Cardiac muscle cell (in vitro differentiated cells and primary cell): ENCODE results near the gene TTC24. TPM values are rescaled to one million over a fixed set of nuclear protein-coding genes. Genes with fewer than 3 reads are reported as not detected.
"Not testable (repeated sequence)": the region's sequence is repeated elsewhere in the genome, so short reads cannot be mapped to it uniquely, and the experiment has no call there.

Experiments used
- DNase-seq, 2 donors: peaks; one replicate each; pipeline versions ENCODE4 v3.0.0 to v3.0.0-alpha.2; 2010 to 2017; ENCODE audit warnings: low read depth in 1 of 2, low spot score in 1 of 2
- H3K27ac ChIP-seq: fragments of 200-600 bp; sonication (generic); 2 replicates; pipeline ENCODE4 v1.5.1; 2016
- H3K27me3 ChIP-seq: fragments of 200-600 bp; sonication (generic); 2 replicates; pipeline ENCODE4 v1.6.0; 2016; ENCODE audit warnings: control low read depth
- H3K36me3 ChIP-seq: fragments of 200-600 bp; sonication (generic); 2 replicates; pipeline ENCODE4 v1.5.1; 2016; ENCODE audit warnings: control low read depth
- H3K4me1 ChIP-seq: fragments of 200-600 bp; sonication (generic); 2 replicates; pipeline ENCODE4 v1.8.1; 2017; ENCODE audit warnings: low read depth, mild to moderate bottlenecking, mixed run types
- H3K4me3 ChIP-seq: fragments of 200-600 bp; sonication (generic); 2 replicates; pipeline ENCODE4 v1.5.1; 2016; ENCODE audit warnings: mild to moderate bottlenecking
- H3K9me3 ChIP-seq: fragments of 200-600 bp; sonication (generic); 2 replicates; pipeline ENCODE4 v1.5.1; 2017; ENCODE audit warnings: low read depth, mild to moderate bottlenecking, control low read depth
- CTCF ChIP-seq: IDR thresholded peaks from 2 replicates; pipeline ENCODE4 v1.5.1; 2012; ENCODE audit warnings: low read depth, mild to moderate bottlenecking, low read length
- polyA plus RNA-seq: library from polyadenylated mRNA; unstranded; fragments of >200 nt; fragmentation: Nextera tagmentation; extraction: Ambion mirVana; gene quantifications from 2 replicates; pipeline ENCODE4 v1.2.1, GENCODE V29; 2016
- total RNA-seq: library from RNA; depleted of rRNA; stranded (reverse); fragments of >200 nt; gene quantifications from 2 replicates; pipeline ENCODE4 v1.2.3, GENCODE V29; 2016

Gene TTC24
- total and polyA plus RNA-seq, 2 experiments from 2014 or later = 0.15 TPM; not detected in 1

- H3K4me1 ChIP-seq = no peaks in the 10 kb centered on the region
- no peaks in the 10 kb centered on the region for H3K9me3 ChIP-seq
- DNase-seq = no peak
- H3K27ac ChIP-seq = no peak overlapping the region
- no peak for TF ChIP-seq CTCF
- no peaks in the 10 kb centered on the region for H3K36me3 ChIP-seq
- H3K27me3 ChIP-seq = no peaks in the 10 kb centered on the region
- no peak overlapping the region for H3K4me3 ChIP-seq
Measured at GRCh38 chr1:156586892-156587477, 7.5 kb downstream of the TTC24 start.

- not testable (repeated sequence) for DNase-seq, H3K4me3 ChIP-seq, H3K4me1 ChIP-seq, H3K27ac ChIP-seq, H3K9me3 ChIP-seq, H3K36me3 ChIP-seq, H3K27me3 ChIP-seq
Measured at GRCh38 chr1:156587927-156588326, 8.4 kb downstream of the TTC24 start.

GRCh38 chr1:156589546-156589945, 10.0 kb downstream of the TTC24 start:
- H3K4me3 ChIP-seq = no peak overlapping the region
- peaks cover 5% of the 10 kb centered on the region for H3K4me1 ChIP-seq
- DNase-seq = no peak
- no peaks in the 10 kb centered on the region for H3K9me3 ChIP-seq
- H3K27me3 ChIP-seq = no peaks in the 10 kb centered on the region
- TF ChIP-seq CTCF = no peak
- H3K36me3 ChIP-seq = peaks cover 6% of the 10 kb centered on the region
- H3K27ac ChIP-seq = no peak overlapping the region

- H3K4me1 ChIP-seq = peaks cover 5% of the 10 kb centered on the region
- no peak for DNase-seq
- H3K27ac ChIP-seq = peak overlapping the region; percentile 84
- no peak for TF ChIP-seq CTCF
- H3K4me3 ChIP-seq = peak overlapping the region; percentile 83
- H3K27me3 ChIP-seq = no peaks in the 10 kb centered on the region
- H3K36me3 ChIP-seq = peaks cover 7% of the 10 kb centered on the region
- no peaks in the 10 kb centered on the region for H3K9me3 ChIP-seq
Measured at GRCh38 chr1:156590326-156591180, 11.0 kb downstream of the TTC24 start.

- Histone ChIP-seq H3K4me3 (peak overlapping the region; percentile 83), H3K9me3 (no peaks in the 10 kb centered on the region), H3K36me3 (peaks cover 7% of the 10 kb centered on the region), H3K27me3 (no peaks in the 10 kb centered on the region), H3K4me1 (peaks cover 5% of the 10 kb centered on the region), H3K27ac (peak overlapping the region; percentile 84)
- DNase-seq = no peak
- no peak for TF ChIP-seq CTCF
Measured at GRCh38 chr1:156591181-156591431, 11.6 kb downstream of the TTC24 start.

GRCh38 chr1:156591432-156592157, 12.1 kb downstream of the TTC24 start, which contains the start of gene NAXE:
NAXE (plus strand) TSS chr1:156591776; CDS start chr1:156591805, 29 bp downstream.
- TF ChIP-seq CTCF = no peak
- DNase-seq = peak; percentile 64 to 90
- Histone ChIP-seq H3K4me1 (peaks cover 5% of the 10 kb centered on the region), H3K27ac (peak within 1 kb of the TSS; percentile 84), H3K4me3 (peak within 1 kb of the TSS; percentile 83), H3K9me3 (no peaks in the 10 kb centered on the region), H3K27me3 (no peaks in the 10 kb centered on the region), H3K36me3 (peaks cover 7% of the 10 kb centered on the region)
